ENCODE results near the gene GSDME. TPM values are rescaled to one million over a fixed set of nuclear protein-coding genes. Genes with fewer than 3 reads are reported as not detected.

The GSDME gene
- total RNA-seq, 1 experiment from 2014 or later: 7.6 TPM

GRCh38 chr7:24781106-24781505 is 23.8 kb upstream of the GSDME start (continued):
- TF ChIP-seq TCF7L2 (IDR thresholded peaks at IDR 0.05; ENCODE audit: borderline replicate concordance, extremely low read depth, insufficient read depth, insufficient read length) (no peak), POLR2A (IDR thresholded peaks at IDR 0.05; ENCODE audit: borderline replicate concordance, extremely low read depth, insufficient read depth, insufficient read length) (no peak), FOSL1 (IDR thresholded peaks at IDR 0.05; ENCODE audit: low read depth) (no peak), CBX3 (IDR thresholded peaks at IDR 0.05; ENCODE audit: low read depth) (no peak), EZH2phosphoT487 (IDR thresholded peaks at IDR 0.05; ENCODE audit: borderline replicate concordance) (no peak)

- no peaks in the 10 kb centered on the region for H3K9me2 ChIP-seq (ENCODE audit: insufficient read depth)
- H3K9ac ChIP-seq (ENCODE audit: low read length): no peak overlapping the region
- RAD21 ChIA-PET (ENCODE audit: low non-redundant PET in 1 of 2, low total read pairs in 2 of 2, uncharacterized antibody in 2 of 2, unreplicated experiment in 2 of 2): no interaction called here
- H2AFZ ChIP-seq (ENCODE audit: low read depth, low read length, poor library complexity, severe bottlenecking): no peak overlapping the region
- peaks cover 4 to 6% of the 10 kb centered on the region in 2 experiments; a peak in 3 of 4 replicates for H3K4me1 ChIP-seq (ENCODE audit: control insufficient read depth in 1 of 2, insufficient read depth in 2 of 2, low read length in 2 of 2)
- no peaks in the 10 kb centered on the region for H4K20me1 ChIP-seq (ENCODE audit: insufficient read depth)
- intact Hi-C loops (cut with micrococcal nuclease): no loop called here
- no peak overlapping the region for H3K4me3 ChIP-seq (replicated peaks in 1 of 2; ENCODE audit: low read depth in 1 of 2, low read length in 2 of 2)
- H3K27me3 ChIP-seq (ENCODE audit: insufficient read depth, low read length): no peaks in the 10 kb centered on the region
- CTCF ChIA-PET: no interaction called here
- no peaks in the 10 kb centered on the region for H3K79me2 ChIP-seq (ENCODE audit: insufficient read depth, low read length)
- no peak for DNase-seq (ENCODE audit: low read depth, low spot score)
- no TSS peak for BruUV-seq (replicated peaks)
- no peak overlapping the region for H3K27ac ChIP-seq (ENCODE audit: low read depth, low read length)
- ATAC-seq: no peak
- no peaks in the 10 kb centered on the region; a peak in 1 of 4 replicates for H3K9me3 ChIP-seq (ENCODE audit: control insufficient read depth in 1 of 2, insufficient read depth in 1 of 2, low read depth in 1 of 2, low read length in 2 of 2)
- POLR2A ChIA-PET: interaction anchor here (0.7 kb wide), 1 partner anchor 126 kb away, joined by 3 read pairs; no protein-coding TSS in a partner anchor
- no peak overlapping the region for H3K4me2 ChIP-seq (ENCODE audit: low read length)
- no peaks in the 10 kb centered on the region for H3K36me3 ChIP-seq (ENCODE audit: control insufficient read depth in 1 of 2, insufficient read depth in 2 of 2, low read length in 2 of 2)
- TF ChIP-seq POLR2AphosphoS5 (IDR thresholded peaks at IDR 0.05; ENCODE audit: low read depth, low read length) (no peak), REST (IDR thresholded peaks at IDR 0.05; ENCODE audit: low read depth) (no peak), EZH2 (IDR thresholded peaks at IDR 0.05) (no peak), CBX3 (IDR thresholded peaks at IDR 0.05; ENCODE audit: low read depth) (no peak), MAX (IDR thresholded peaks at IDR 0.05) (no peak), CEBPB (IDR thresholded peaks at IDR 0.05; ENCODE audit: low read depth) (no peak), ELF1 (IDR thresholded peaks at IDR 0.05; ENCODE audit: borderline replicate concordance, low read depth) (no peak), CTCF (IDR thresholded peaks at IDR 0.05 in 2 of 3, conservative IDR thresholded peaks at IDR 0.05 in 1 of 3; ENCODE audit: borderline replicate concordance in 1 of 3, insufficient read depth in 1 of 3, low read depth in 2 of 3, low read length in 2 of 3) (no peak), SP1 (IDR thresholded peaks at IDR 0.05; ENCODE audit: low read depth) (no peak), JUND (IDR thresholded peaks at IDR 0.05) (no peak), YY1 (IDR thresholded peaks at IDR 0.05; ENCODE audit: extremely low read depth, insufficient replicate concordance, low read depth, low read length) (no peak), EGR1 (IDR thresholded peaks at IDR 0.05; ENCODE audit: low read depth) (no peak), SIN3A (IDR thresholded peaks at IDR 0.05; ENCODE audit: low read depth) (no peak), SRF (IDR thresholded peaks at IDR 0.05; ENCODE audit: low read depth) (no peak), ZBTB33 (IDR thresholded peaks at IDR 0.05; ENCODE audit: extremely low read depth, insufficient replicate concordance, low read length) (no peak), ZFX (IDR thresholded peaks at IDR 0.05) (no peak), EZH2phosphoT487 (IDR thresholded peaks at IDR 0.05; ENCODE audit: borderline replicate concordance) (no peak)
Observed at GRCh38 chr7:24779283-24779655, 22.0 kb upstream of the GSDME start.
